CD14-positive monocyte (primary cell): ENCODE measurements around the gene MRPL45. TPM values are rescaled to one million over a fixed set of nuclear protein-coding genes. Genes with fewer than 3 reads are reported as not detected.

Experiments
- DNase-seq, 3 donors: peaks; one replicate each; pipeline ENCODE4 v3.0.0-alpha.2; 2011 to 2022
- H2AFZ ChIP-seq: 2 replicates; pipeline ENCODE4 v1.6.0; 2012; ENCODE audit warnings: mild to moderate bottlenecking, low read depth, low read length, inconsistent platforms; ENCODE audit not compliant: insufficient read depth, poor library complexity, severe bottlenecking
- H3K27ac ChIP-seq, 2 donors: 1 replicate in 1 of 2; 2 replicates in 1 of 2; pipeline ENCODE4 v1.5.1; 2012 to 2013; ENCODE audit warnings: low read length in 2 of 2, control low read depth in 1 of 2, inconsistent platforms in 1 of 2, low read depth in 1 of 2, mild to moderate bottlenecking in 1 of 2
- H3K27me3 ChIP-seq, 2 donors: one replicate each; pipeline versions ENCODE4 v1.6.0 to v1.6.1; 2011 to 2013; ENCODE audit warnings: low read length in 2 of 2; ENCODE audit not compliant: control insufficient read depth in 2 of 2, insufficient read depth in 2 of 2
- H3K36me3 ChIP-seq, 2 donors: replicated peaks in 1 of 2; 1 replicate in 1 of 2; 2 replicates in 1 of 2; pipeline versions ENCODE4 v1.5.1 to v1.6.1; 2012 to 2013; ENCODE audit warnings: low read length in 2 of 2, control low read depth in 1 of 2, inconsistent platforms in 1 of 2, mild to moderate bottlenecking in 1 of 2; ENCODE audit not compliant: insufficient read depth in 2 of 2, control insufficient read depth in 1 of 2
- H3K4me1 ChIP-seq, 2 donors: 1 replicate in 1 of 2; 2 replicates in 1 of 2; pipeline versions ENCODE4 v1.5.1 to v1.6.1; 2012 to 2013; ENCODE audit warnings: low read length in 2 of 2, control low read depth in 1 of 2, inconsistent platforms in 1 of 2, mild to moderate bottlenecking in 1 of 2, moderate library complexity in 1 of 2; ENCODE audit not compliant: insufficient read depth in 2 of 2, control insufficient read depth in 1 of 2
- H3K4me2 ChIP-seq: replicated peaks from 2 replicates; pipeline ENCODE3; 2012; ENCODE audit warnings: low read length, moderate library complexity, mild to moderate bottlenecking; ENCODE audit not compliant: poor library complexity, severe bottlenecking; ENCODE audit errors: extremely low read depth
- H3K4me3 ChIP-seq, 3 experiments: fragments of 200-600 bp in 1 of 3; sonication (generic) in 1 of 3; replicated peaks in 1 of 3; 1 replicate in 2 of 3; 2 replicates in 1 of 3; pipeline ENCODE4 v1.5.1; 2011 to 2013; ENCODE audit warnings: low read length in 3 of 3, mild to moderate bottlenecking in 3 of 3, control low read depth in 2 of 3, low read depth in 2 of 3, inconsistent platforms in 1 of 3, moderate library complexity in 1 of 3
- H3K79me2 ChIP-seq: 2 replicates; pipeline ENCODE4 v1.6.0; 2012; ENCODE audit warnings: mild to moderate bottlenecking, control low read depth, inconsistent platforms, low read length, moderate library complexity; ENCODE audit not compliant: insufficient read depth
- H3K9ac ChIP-seq: 2 replicates; pipeline ENCODE4 v1.6.0; 2017; ENCODE audit warnings: low read length, mild to moderate bottlenecking; ENCODE audit not compliant: insufficient read depth, poor library complexity, severe bottlenecking
- H3K9me3 ChIP-seq, 2 donors: replicated peaks in 1 of 2; 1 replicate in 1 of 2; 2 replicates in 1 of 2; pipeline versions ENCODE4 v1.5.1 to v1.6.1; 2012 to 2013; ENCODE audit warnings: low read length in 2 of 2, control low read depth in 1 of 2; ENCODE audit not compliant: control insufficient read depth in 1 of 2, insufficient read depth in 1 of 2
- H4K20me1 ChIP-seq: 2 replicates; pipeline ENCODE4 v1.6.0; 2012; ENCODE audit warnings: mild to moderate bottlenecking, low read length, control low read depth, moderate library complexity; ENCODE audit not compliant: insufficient read depth
- H3K27ac Mint-ChIP-seq, 7 donors: one replicate each; pipeline ENCODE4 v1.8.0; 2020; ENCODE audit warnings: mild to moderate bottlenecking in 7 of 7, mixed read lengths in 7 of 7, moderate library complexity in 6 of 7, inconsistent platforms in 2 of 7
- H3K27me3 Mint-ChIP-seq, 3 donors: one replicate each; pipeline ENCODE4 v1.8.0; 2021 to 2022; ENCODE audit warnings: low read depth in 3 of 3, mild to moderate bottlenecking in 3 of 3, mixed read lengths in 3 of 3, moderate library complexity in 3 of 3, inconsistent platforms in 1 of 3
- H3K36me3 Mint-ChIP-seq, 2 donors: one replicate each; pipeline ENCODE4 v1.8.0; 2020; ENCODE audit warnings: mixed read lengths in 2 of 2, inconsistent platforms in 1 of 2, mild to moderate bottlenecking in 1 of 2
- H3K4me1 Mint-ChIP-seq: one replicate; pipeline ENCODE4 v1.8.0; 2020; ENCODE audit warnings: mild to moderate bottlenecking, mixed read lengths
- H3K4me3 Mint-ChIP-seq, 2 donors: one replicate each; pipeline ENCODE4 v1.8.0; 2020; ENCODE audit warnings: mild to moderate bottlenecking in 2 of 2, mixed read lengths in 2 of 2, moderate library complexity in 1 of 2
- H3K9me3 Mint-ChIP-seq, 7 donors: one replicate each; pipeline ENCODE4 v1.8.0; 2020 to 2022; ENCODE audit warnings: mixed read lengths in 7 of 7, mild to moderate bottlenecking in 6 of 7, moderate library complexity in 6 of 7, inconsistent platforms in 2 of 7
- WGBS: methylation state at CpG from one replicate; pipeline ENCODE4 v1.1.5; 2013; ENCODE audit warnings: missing lambda C conversion rate; ENCODE audit not compliant: insufficient coverage; 5-methylcytosine and 5-hydroxymethylcytosine counted together
- intact Hi-C, 2 donors: fragments of 100-400 bp; cut with micrococcal nuclease; formaldehyde crosslinking; loops; one replicate each; pipeline versions ENCODE4 v1.15.0 to v1.15.1; 2023
- polyA plus RNA-seq, 3 donors: library from polyadenylated mRNA; depleted of rRNA in 1 of 3; unstranded in 2 of 3; stranded (reverse) in 1 of 3; fragments of 300-500 nt in 2 of 3; fragments of >200 nt in 1 of 3; fragmentation: Illumina TruSeq in 2 of 3; gene quantifications; 1 replicate in 2 of 3; 2 replicates in 1 of 3; pipeline ENCODE4 v1.2.3, GENCODE V29; 2012 to 2021
- TF ChIP-seq, protein P1 (sequence below): fragments of 200-600 bp; IDR thresholded peaks from one replicate; pipeline ENCODE4 v1.8.0; 2022; ENCODE audit warnings: antibody characterized with exemption, mild to moderate bottlenecking

MRPL45 gene
- polyA plus RNA-seq, 3 donors = 18.3 to 20.8 (median 19.8) TPM

DNA sequence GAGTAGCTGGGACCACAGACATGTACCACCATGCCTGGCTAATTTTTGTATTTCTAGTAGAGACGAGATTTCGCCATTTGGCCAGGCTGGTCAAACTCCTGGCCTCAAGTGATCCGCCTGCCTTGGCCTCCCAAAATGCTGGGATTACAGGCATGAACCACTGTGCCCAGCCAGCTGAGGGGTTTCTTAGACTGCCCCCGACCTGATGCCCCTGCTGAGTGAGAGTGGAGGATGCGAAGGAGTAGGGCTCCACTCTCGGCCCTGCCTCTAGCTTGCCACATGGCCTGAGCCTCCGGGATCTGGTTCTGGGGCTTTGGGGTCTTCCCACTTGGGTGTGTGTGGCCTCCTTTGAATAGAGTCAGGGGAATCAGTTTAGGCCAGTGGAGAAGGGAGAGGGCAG is 35.8 kb downstream of the MRPL45 start:
- Mint-ChIP-seq H3K4me3 (no peak overlapping the region), H3K27ac (peak overlapping the region in 1 of 7 donors; percentile 62)

GRCh38 chr17:38333635-38334295 is 36.8 kb downstream of the MRPL45 start:
- no peaks in the 10 kb centered on the region for H3K4me1 Mint-ChIP-seq
- no peaks in the 10 kb centered on the region for H4K20me1 ChIP-seq
- H3K36me3 Mint-ChIP-seq = no peaks in the 10 kb centered on the region
- H3K36me3 ChIP-seq = no peaks in the 10 kb centered on the region
- no peak overlapping the region for H3K27ac Mint-ChIP-seq
- DNase-seq = peak in 1 of 3 donors; percentile 22
- WGBS = 72% methylated on average over 9 of the region's 12 CpGs
- peaks cover under 1 to 6% (median 4%) of the 10 kb centered on the region in 3 donors for H3K27me3 Mint-ChIP-seq
- peaks cover 0 to 2% (median 0%) of the 10 kb centered on the region in 7 donors for H3K9me3 Mint-ChIP-seq
- H3K27ac ChIP-seq = no peak overlapping the region
- H3K4me3 ChIP-seq = no peak overlapping the region
- TF ChIP-seq, protein P1, sequence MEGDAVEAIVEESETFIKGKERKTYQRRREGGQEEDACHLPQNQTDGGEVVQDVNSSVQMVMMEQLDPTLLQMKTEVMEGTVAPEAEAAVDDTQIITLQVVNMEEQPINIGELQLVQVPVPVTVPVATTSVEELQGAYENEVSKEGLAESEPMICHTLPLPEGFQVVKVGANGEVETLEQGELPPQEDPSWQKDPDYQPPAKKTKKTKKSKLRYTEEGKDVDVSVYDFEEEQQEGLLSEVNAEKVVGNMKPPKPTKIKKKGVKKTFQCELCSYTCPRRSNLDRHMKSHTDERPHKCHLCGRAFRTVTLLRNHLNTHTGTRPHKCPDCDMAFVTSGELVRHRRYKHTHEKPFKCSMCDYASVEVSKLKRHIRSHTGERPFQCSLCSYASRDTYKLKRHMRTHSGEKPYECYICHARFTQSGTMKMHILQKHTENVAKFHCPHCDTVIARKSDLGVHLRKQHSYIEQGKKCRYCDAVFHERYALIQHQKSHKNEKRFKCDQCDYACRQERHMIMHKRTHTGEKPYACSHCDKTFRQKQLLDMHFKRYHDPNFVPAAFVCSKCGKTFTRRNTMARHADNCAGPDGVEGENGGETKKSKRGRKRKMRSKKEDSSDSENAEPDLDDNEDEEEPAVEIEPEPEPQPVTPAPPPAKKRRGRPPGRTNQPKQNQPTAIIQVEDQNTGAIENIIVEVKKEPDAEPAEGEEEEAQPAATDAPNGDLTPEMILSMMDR = peak; percentile 69
- H3K27me3 ChIP-seq = no peaks in the 10 kb centered on the region
- no peak overlapping the region for H3K4me2 ChIP-seq
- H3K4me3 Mint-ChIP-seq = no peak overlapping the region
- intact Hi-C loops = no loop called here
- H3K9me3 ChIP-seq = no peaks in the 10 kb centered on the region
- no peak overlapping the region for H2AFZ ChIP-seq
- no peaks in the 10 kb centered on the region for H3K4me1 ChIP-seq
- H3K9ac ChIP-seq = no peak overlapping the region
- H3K79me2 ChIP-seq = no peaks in the 10 kb centered on the region

More for the DNA sequence above, 35.8 kb downstream of the MRPL45 start:
- Histone ChIP-seq H2AFZ (no peak overlapping the region), H3K27me3 (no peaks in the 10 kb centered on the region), H3K4me3 (no peak overlapping the region), H3K4me1 (no peaks in the 10 kb centered on the region), H3K36me3 (no peaks in the 10 kb centered on the region), H3K9ac (no peak overlapping the region), H3K79me2 (no peaks in the 10 kb centered on the region), H4K20me1 (no peaks in the 10 kb centered on the region), H3K27ac (no peak overlapping the region), H3K4me2 (no peak overlapping the region), H3K9me3 (no peaks in the 10 kb centered on the region)
- peaks cover 0 to 2% (median 0%) of the 10 kb centered on the region in 7 donors for H3K9me3 Mint-ChIP-seq
- peaks cover 2 to 6% (median 4%) of the 10 kb centered on the region in 3 donors for H3K27me3 Mint-ChIP-seq
- intact Hi-C loops = no loop called here
- no peak for DNase-seq
- peaks cover 2% of the 10 kb centered on the region for H3K4me1 Mint-ChIP-seq
- TF ChIP-seq, protein P1 = no peak
- no peaks in the 10 kb centered on the region for H3K36me3 Mint-ChIP-seq
- WGBS = 98% methylated on average over 7 of the region's 7 CpGs
